ENCODE data around the gene RAB19.

GRCh38 chr7:140416560-140416959, 12.7 kb downstream of the RAB19 start:
- TF ChIP-seq CTCF (IDR thresholded peaks at IDR 0.05; ENCODE audit: insufficient read depth, low read length) (no peak), GABPA (IDR thresholded peaks at IDR 0.05; ENCODE audit: low read depth) (no peak)

Measured in HL-60 (cell line).